AG09319 (cell line): ENCODE data around the gene SLAMF6.

Experiments used
- DNase-seq: peaks from one replicate; pipeline ENCODE4 v3.0.0-alpha.2; 2010; ENCODE audit warnings: low read depth; ENCODE audit errors: extremely low read depth
- TF ChIP-seq, protein P1 (sequence below): IDR thresholded peaks from 2 replicates; pipeline ENCODE4 v1.5.1; 2011; ENCODE audit warnings: low read depth, mild to moderate bottlenecking, inconsistent platforms, low read length, moderate library complexity

SLAMF6 gene

GRCh38 chr1:160496334-160496733 lies 26.7 kb downstream of the SLAMF6 start:
- TF ChIP-seq, protein P1, sequence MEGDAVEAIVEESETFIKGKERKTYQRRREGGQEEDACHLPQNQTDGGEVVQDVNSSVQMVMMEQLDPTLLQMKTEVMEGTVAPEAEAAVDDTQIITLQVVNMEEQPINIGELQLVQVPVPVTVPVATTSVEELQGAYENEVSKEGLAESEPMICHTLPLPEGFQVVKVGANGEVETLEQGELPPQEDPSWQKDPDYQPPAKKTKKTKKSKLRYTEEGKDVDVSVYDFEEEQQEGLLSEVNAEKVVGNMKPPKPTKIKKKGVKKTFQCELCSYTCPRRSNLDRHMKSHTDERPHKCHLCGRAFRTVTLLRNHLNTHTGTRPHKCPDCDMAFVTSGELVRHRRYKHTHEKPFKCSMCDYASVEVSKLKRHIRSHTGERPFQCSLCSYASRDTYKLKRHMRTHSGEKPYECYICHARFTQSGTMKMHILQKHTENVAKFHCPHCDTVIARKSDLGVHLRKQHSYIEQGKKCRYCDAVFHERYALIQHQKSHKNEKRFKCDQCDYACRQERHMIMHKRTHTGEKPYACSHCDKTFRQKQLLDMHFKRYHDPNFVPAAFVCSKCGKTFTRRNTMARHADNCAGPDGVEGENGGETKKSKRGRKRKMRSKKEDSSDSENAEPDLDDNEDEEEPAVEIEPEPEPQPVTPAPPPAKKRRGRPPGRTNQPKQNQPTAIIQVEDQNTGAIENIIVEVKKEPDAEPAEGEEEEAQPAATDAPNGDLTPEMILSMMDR, result no peak
- DNase-seq, result no peak

DNA sequence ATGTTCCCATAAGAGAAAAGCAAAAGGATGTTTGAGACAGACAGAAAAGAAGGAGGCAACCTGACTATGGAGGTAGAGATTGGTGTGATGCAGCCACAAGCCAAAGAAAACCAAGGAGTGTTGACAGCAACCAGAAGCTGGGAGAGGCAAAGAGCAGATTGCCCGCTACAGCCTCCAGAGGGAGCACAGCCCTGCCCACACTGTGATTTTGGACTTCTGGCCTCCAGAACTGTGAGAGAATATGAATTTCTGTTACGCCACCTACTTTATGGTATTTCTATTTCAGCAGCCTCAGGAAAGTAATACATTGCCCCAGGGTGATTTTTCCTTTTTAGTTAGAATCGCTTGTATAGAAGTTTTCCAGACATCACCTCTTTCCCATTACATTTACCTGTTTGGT lies 28.4 kb downstream of the SLAMF6 start:
- DNase-seq, result no peak
- TF ChIP-seq, protein P1, result no peak

- TF ChIP-seq, protein P1, result no peak
- no peak for DNase-seq
Observed at GRCh38 chr1:160492617-160493016, 30.4 kb downstream of the SLAMF6 start.

DNA sequence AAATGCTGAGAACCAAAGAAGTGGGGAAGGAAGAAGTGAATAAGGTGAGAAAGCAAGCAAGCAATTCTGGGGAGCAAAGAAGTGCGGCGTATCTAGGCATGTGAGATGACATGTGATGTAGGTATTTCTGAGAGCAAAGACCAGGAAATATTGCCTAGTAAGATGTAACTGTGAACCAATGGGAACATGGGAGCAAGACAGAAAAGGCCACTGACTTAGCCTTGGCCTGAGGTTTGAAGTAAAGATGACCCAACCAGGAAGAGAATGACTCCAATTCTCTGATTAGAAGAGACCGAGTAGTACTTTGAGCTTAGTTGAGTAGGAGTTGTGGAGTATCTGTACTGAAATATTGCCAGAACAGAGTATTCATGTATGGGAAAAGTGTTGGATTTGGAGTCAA lies 31.1 kb downstream of the SLAMF6 start:
- TF ChIP-seq, protein P1, result no peak
- no peak for DNase-seq

DNA sequence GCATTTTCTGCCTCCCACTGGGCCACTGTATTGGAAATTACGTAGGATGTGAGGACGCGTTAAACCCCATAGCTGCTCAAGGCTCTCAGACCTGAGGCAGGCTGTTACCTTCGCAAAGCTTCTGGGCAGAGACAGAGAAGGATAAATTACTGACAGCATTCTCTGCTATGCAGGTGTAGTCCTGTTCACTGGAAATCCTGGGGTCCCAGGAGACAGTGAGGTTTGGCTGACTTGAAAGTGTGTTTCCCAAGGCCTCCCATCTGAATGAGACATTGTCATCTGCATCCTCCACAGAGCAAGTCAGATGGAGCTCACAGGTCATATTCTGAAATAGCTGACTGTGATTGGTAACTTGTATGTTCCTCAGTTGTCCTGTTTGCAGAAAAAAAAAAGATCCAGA lies 32.0 kb downstream of the SLAMF6 start:
- TF ChIP-seq, protein P1, result no peak
- no peak for DNase-seq

GRCh38 chr1:160489513-160490261 lies 33.4 kb downstream of the SLAMF6 start:
- no peak for DNase-seq
- TF ChIP-seq, protein P1, result no peak

DNA sequence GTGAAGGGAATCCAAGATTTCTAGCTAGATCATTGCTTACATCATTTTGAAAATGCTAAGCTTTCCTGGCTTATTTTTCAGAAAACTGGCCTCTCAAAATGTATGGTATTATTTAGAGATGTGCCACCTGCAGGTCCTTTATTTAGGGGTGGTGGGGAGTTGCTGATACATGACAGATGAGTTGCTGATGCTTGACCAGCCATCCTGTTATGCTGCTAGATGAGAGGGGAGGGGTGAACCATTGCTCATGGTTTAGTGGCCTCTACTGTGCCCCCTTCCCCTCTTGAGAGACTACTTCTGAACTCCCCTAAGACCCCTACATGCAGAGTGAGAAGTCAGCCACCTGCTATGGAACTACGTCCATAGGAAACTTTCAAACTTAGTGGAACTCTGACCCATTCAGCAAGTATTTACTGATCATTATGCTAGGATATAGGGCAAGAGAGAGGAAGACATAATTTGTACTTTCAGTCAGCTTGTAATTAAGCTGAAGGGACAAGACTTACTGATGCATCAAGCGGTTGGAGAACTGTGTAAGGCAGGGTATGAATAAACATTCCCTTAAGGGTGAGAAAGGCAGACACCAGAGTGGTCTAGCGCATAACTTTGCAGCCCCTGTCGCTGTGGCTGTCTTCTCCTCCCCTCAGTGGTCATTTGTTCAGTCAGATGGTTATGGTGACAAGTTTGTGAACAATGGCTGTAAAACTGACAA lies 34.6 kb downstream of the SLAMF6 start:
- no peak for DNase-seq
- TF ChIP-seq, protein P1, result no peak
